ENCODE results near the gene TTC39B.

TTC39B gene

GRCh38 chr9:15300218-15300617 is 6.8 kb downstream of the TTC39B start:
- no peak for ATAC-seq

- ATAC-seq: peak; percentile 87 to 93
These were observed 7.6 kb downstream of the TTC39B start for GRCh38 chr9:15299374-15299939.

GRCh38 chr9:15298362-15298761 is 8.7 kb downstream of the TTC39B start:
- no peak for ATAC-seq

- ATAC-seq: peak; percentile 23 to 28
These were observed 11.1 kb downstream of the TTC39B start for GRCh38 chr9:15295761-15296405.

GRCh38 chr9:15294604-15295003 is 12.4 kb downstream of the TTC39B start:
- ATAC-seq: no peak

GRCh38 chr9:15293804-15294316 is 13.2 kb downstream of the TTC39B start:
- no peak for ATAC-seq

- ATAC-seq: no peak
These were observed 13.9 kb downstream of the TTC39B start for GRCh38 chr9:15293084-15293483.

- no peak for ATAC-seq
These were observed 17.4 kb downstream of the TTC39B start for GRCh38 chr9:15289603-15290002.

GRCh38 chr9:15287309-15287708 is 19.7 kb downstream of the TTC39B start:
- no peak for ATAC-seq

GRCh38 chr9:15286161-15286821 is 20.7 kb downstream of the TTC39B start:
- no peak for ATAC-seq

- no peak for ATAC-seq
These were observed 24.3 kb downstream of the TTC39B start for GRCh38 chr9:15282567-15283285.

GRCh38 chr9:15280647-15281046 is 26.4 kb downstream of the TTC39B start:
- no peak for ATAC-seq

GRCh38 chr9:15278839-15279238 is 28.2 kb downstream of the TTC39B start:
- no peak for ATAC-seq

GRCh38 chr9:15278091-15278687 is 28.8 kb downstream of the TTC39B start:
- no peak for ATAC-seq

- peak; percentile 38 to 67 for ATAC-seq
These were observed 29.5 kb downstream of the TTC39B start for GRCh38 chr9:15277400-15278090.

- ATAC-seq: no peak
These were observed 30.6 kb downstream of the TTC39B start for GRCh38 chr9:15276328-15276938.

- no peak for ATAC-seq
These were observed 32.6 kb downstream of the TTC39B start for GRCh38 chr9:15274425-15274824.

- ATAC-seq: no peak
These were observed 34.6 kb downstream of the TTC39B start for GRCh38 chr9:15272377-15272928.

GRCh38 chr9:15271403-15271802 is 35.6 kb downstream of the TTC39B start:
- no peak for ATAC-seq

GRCh38 chr9:15268782-15269181 is 38.2 kb downstream of the TTC39B start:
- no peak for ATAC-seq

GRCh38 chr9:15268317-15268716 is 38.7 kb downstream of the TTC39B start:
- ATAC-seq: no peak

- ATAC-seq: no peak
These were observed 42.1 kb downstream of the TTC39B start for GRCh38 chr9:15264918-15265317.

Measured in activated CD4-positive, CD25-positive, alpha-beta regulatory T cell treated with anti-CD3 and anti-CD28 coated beads, Interleukin-2, amount 50 U/mL, for 24 hours (primary cell).